ENCODE measurements around the gene RNASEL.
"Not testable (repeated sequence)": the region's sequence is repeated elsewhere in the genome, so short reads cannot be mapped to it uniquely, and the experiment has no call there.

The RNASEL gene

GRCh38 chr1:182549811-182550210 lies 39.2 kb downstream of the RNASEL start:
- Mint-ChIP-seq H3K9me3 (peaks cover 11% of the 10 kb centered on the region), H3K4me3 (no peak overlapping the region), H3K36me3 (ENCODE audit: low read depth) (no peaks in the 10 kb centered on the region), H3K27ac (no peak overlapping the region), H3K27me3 (peaks cover 3% of the 10 kb centered on the region), H3K4me1 (ENCODE audit: low read depth) (no peaks in the 10 kb centered on the region)
- intact Hi-C loops (cut with micrococcal nuclease), result no loop called here

- H3K4me1 Mint-ChIP-seq (ENCODE audit: low read depth), result no peaks in the 10 kb centered on the region
- intact Hi-C loops (cut with micrococcal nuclease), result no loop called here
- H3K4me3 Mint-ChIP-seq, result no peak overlapping the region
- H3K36me3 Mint-ChIP-seq (ENCODE audit: low read depth), result no peaks in the 10 kb centered on the region
- H3K27ac Mint-ChIP-seq, result no peak overlapping the region
- peaks cover 3% of the 10 kb centered on the region for H3K27me3 Mint-ChIP-seq
- peaks cover 11% of the 10 kb centered on the region for H3K9me3 Mint-ChIP-seq
Observed at GRCh38 chr1:182549346-182549745, 39.7 kb downstream of the RNASEL start.

GRCh38 chr1:182533896-182534295 lies 55.2 kb downstream of the RNASEL start:
- H3K27ac Mint-ChIP-seq, result no peak overlapping the region
- intact Hi-C loops (cut with micrococcal nuclease), result no loop called here
- H3K36me3 Mint-ChIP-seq (ENCODE audit: low read depth), result no peaks in the 10 kb centered on the region
- H3K27me3 Mint-ChIP-seq, result no peaks in the 10 kb centered on the region
- H3K4me1 Mint-ChIP-seq (ENCODE audit: low read depth), result no peaks in the 10 kb centered on the region
- peaks cover 4% of the 10 kb centered on the region for H3K9me3 Mint-ChIP-seq
- no peak overlapping the region for H3K4me3 Mint-ChIP-seq

- H3K27me3 Mint-ChIP-seq; intact Hi-C loops (cut with micrococcal nuclease); H3K4me3 Mint-ChIP-seq; H3K27ac Mint-ChIP-seq; H3K36me3 Mint-ChIP-seq (ENCODE audit: low read depth); H3K4me1 Mint-ChIP-seq (ENCODE audit: low read depth): not testable (repeated sequence)
- peaks cover 54% of the 10 kb centered on the region for H3K9me3 Mint-ChIP-seq
Observed at GRCh38 chr1:182528206-182528605, 60.9 kb downstream of the RNASEL start.

GRCh38 chr1:182527680-182528079 lies 61.4 kb downstream of the RNASEL start:
- Mint-ChIP-seq H3K4me1 (ENCODE audit: low read depth) (no peaks in the 10 kb centered on the region), H3K27ac (no peak overlapping the region), H3K9me3 (peaks cover 54% of the 10 kb centered on the region), H3K36me3 (ENCODE audit: low read depth) (no peaks in the 10 kb centered on the region), H3K27me3 (no peaks in the 10 kb centered on the region), H3K4me3 (no peak overlapping the region)
- intact Hi-C loops (cut with micrococcal nuclease), result no loop called here

- intact Hi-C loops (cut with micrococcal nuclease), result no loop called here
- Mint-ChIP-seq H3K27me3 (no peaks in the 10 kb centered on the region), H3K4me3 (no peak overlapping the region), H3K36me3 (ENCODE audit: low read depth) (no peaks in the 10 kb centered on the region), H3K9me3 (peaks cover 54% of the 10 kb centered on the region), H3K27ac (no peak overlapping the region), H3K4me1 (ENCODE audit: low read depth) (no peaks in the 10 kb centered on the region)
Observed at GRCh38 chr1:182525342-182525741, 63.7 kb downstream of the RNASEL start.
